SH-SY5Y (cell line): ENCODE results near the gene B4GALNT3.

Experiments
- GATA2 ChIP-seq: IDR thresholded peaks from 2 replicates; pipeline ENCODE4 v1.6.1; 2011; ENCODE audit warnings: mild to moderate bottlenecking, low read depth, low read length
- GATA3 ChIP-seq: IDR thresholded peaks from 2 replicates; pipeline ENCODE4 v1.6.1; 2011; ENCODE audit warnings: low read depth, mild to moderate bottlenecking, low read length, moderate library complexity

- no peak for TF ChIP-seq GATA2
- no peak for TF ChIP-seq GATA3
Measured at GRCh38 chr12:558580-558979, 98.8 kb downstream of the B4GALNT3 start.
